WERI-Rb-1 (cell line): ENCODE data around the gene TMEM117.

Experiments used
- DNase-seq: peaks from one replicate; pipeline ENCODE4 v3.0.0-alpha.2; 2020
- H3K27ac ChIP-seq: fragments of 250-450 bp; sonication (Bioruptor Pico); 2 replicates; pipeline ENCODE4 v1.5.1; 2020; ENCODE audit warnings: mild to moderate bottlenecking, moderate library complexity
- H3K27me3 ChIP-seq: fragments of 250-450 bp; sonication (Bioruptor Pico); 2 replicates; pipeline ENCODE4 v1.5.1; 2021; ENCODE audit warnings: mild to moderate bottlenecking, low read depth, moderate library complexity; ENCODE audit not compliant: insufficient read depth, severe bottlenecking
- H3K36me3 ChIP-seq: fragments of 250-450 bp; sonication (Bioruptor Pico); 2 replicates; pipeline ENCODE4 v1.5.1; 2020; ENCODE audit warnings: mild to moderate bottlenecking, moderate library complexity
- H3K4me3 ChIP-seq: 2 replicates; pipeline ENCODE4 v1.5.1; 2011; ENCODE audit warnings: low read depth, mild to moderate bottlenecking, control low read depth, low read length
- H3K9me3 ChIP-seq: fragments of 250-450 bp; sonication (Bioruptor Pico); 2 replicates; pipeline ENCODE4 v1.5.1; 2021; ENCODE audit warnings: mild to moderate bottlenecking, moderate library complexity; ENCODE audit not compliant: severe bottlenecking
- CTCF ChIP-seq: IDR thresholded peaks from 2 replicates; pipeline ENCODE4 v1.5.1; 2011; ENCODE audit warnings: low read depth, mild to moderate bottlenecking, control low read depth, inconsistent platforms, low read length

Gene TMEM117

GRCh38 chr12:43883311-43883710 lies 47.4 kb downstream of the TMEM117 start:
- Histone ChIP-seq H3K27me3 (no peaks in the 10 kb centered on the region), H3K9me3 (no peaks in the 10 kb centered on the region), H3K36me3 (no peaks in the 10 kb centered on the region), H3K27ac (no peak overlapping the region), H3K4me3 (no peak overlapping the region)
- DNase-seq: no peak
- no peak for TF ChIP-seq CTCF

GRCh38 chr12:43883748-43884147 lies 47.9 kb downstream of the TMEM117 start:
- Histone ChIP-seq H3K27me3 (no peaks in the 10 kb centered on the region), H3K27ac (no peak overlapping the region), H3K4me3 (no peak overlapping the region), H3K9me3 (no peaks in the 10 kb centered on the region), H3K36me3 (no peaks in the 10 kb centered on the region)
- no peak for TF ChIP-seq CTCF
- DNase-seq: no peak

- H3K4me3 ChIP-seq: no peak overlapping the region
- no peak overlapping the region for H3K27ac ChIP-seq
- H3K9me3 ChIP-seq: no peaks in the 10 kb centered on the region
- H3K27me3 ChIP-seq: no peaks in the 10 kb centered on the region
- no peak for TF ChIP-seq CTCF
- H3K36me3 ChIP-seq: no peaks in the 10 kb centered on the region
- no peak for DNase-seq
Measured at GRCh38 chr12:43884683-43885410, 49.0 kb downstream of the TMEM117 start.

GRCh38 chr12:43887397-43887796 lies 51.5 kb downstream of the TMEM117 start:
- TF ChIP-seq CTCF: no peak
- no peak for DNase-seq
- no peaks in the 10 kb centered on the region for H3K9me3 ChIP-seq
- no peak overlapping the region for H3K4me3 ChIP-seq
- no peaks in the 10 kb centered on the region for H3K36me3 ChIP-seq
- H3K27me3 ChIP-seq: no peaks in the 10 kb centered on the region
- H3K27ac ChIP-seq: no peak overlapping the region

- no peak for DNase-seq
- Histone ChIP-seq H3K9me3 (no peaks in the 10 kb centered on the region), H3K4me3 (no peak overlapping the region), H3K27me3 (no peaks in the 10 kb centered on the region), H3K27ac (no peak overlapping the region), H3K36me3 (no peaks in the 10 kb centered on the region)
- no peak for TF ChIP-seq CTCF
Measured at GRCh38 chr12:43891856-43892574, 56.1 kb downstream of the TMEM117 start.

GRCh38 chr12:43893670-43894069 lies 57.8 kb downstream of the TMEM117 start:
- Histone ChIP-seq H3K9me3 (no peaks in the 10 kb centered on the region), H3K27ac (no peak overlapping the region), H3K27me3 (no peaks in the 10 kb centered on the region), H3K4me3 (no peak overlapping the region), H3K36me3 (no peaks in the 10 kb centered on the region)
- no peak for DNase-seq
- no peak for TF ChIP-seq CTCF
